Measurements from ENCODE around the gene ACP3. TPM values are rescaled to one million over a fixed set of nuclear protein-coding genes. Genes with fewer than 3 reads are reported as not detected.

The ACP3 gene
- polyA plus RNA-seq, 1 experiment, result 0.37 TPM

DNA sequence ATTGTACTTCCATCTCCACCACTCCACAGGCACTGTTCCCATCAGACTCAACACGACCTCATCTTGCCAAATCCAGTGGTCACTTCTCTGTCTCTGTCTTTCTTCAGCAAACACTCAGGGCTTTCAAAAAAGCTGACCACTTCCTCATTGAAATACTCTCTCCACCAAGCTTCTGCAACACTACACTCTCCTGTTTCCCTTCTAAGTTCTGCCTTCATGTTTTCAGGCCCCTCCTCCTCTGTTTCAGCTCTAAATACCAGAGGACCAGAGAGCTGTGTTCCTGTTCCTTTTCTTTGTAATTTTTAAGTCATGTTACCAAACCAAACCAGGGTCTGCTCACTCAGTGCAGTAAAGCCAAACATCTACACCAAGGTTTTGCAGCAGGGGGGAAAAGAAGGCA, 33.8 kb upstream of the ACP3 start:
- ChIA-PET CTCF (interaction anchor here (0.6 to 3.8 kb wide), 10 partner anchors 10 to 1930 kb away, joined by 3 to 15 read pairs (median 4); no protein-coding TSS in a partner anchor), POLR2A (interaction anchor here (0.7 kb wide), 1 partner anchor 73 kb away, joined by 5 read pairs; no protein-coding TSS in a partner anchor)
- H3K36me3 ChIP-seq (ENCODE audit: control insufficient read depth, insufficient read depth, low read length), result no peaks in the 10 kb centered on the region
- TF ChIP-seq, protein P1, sequence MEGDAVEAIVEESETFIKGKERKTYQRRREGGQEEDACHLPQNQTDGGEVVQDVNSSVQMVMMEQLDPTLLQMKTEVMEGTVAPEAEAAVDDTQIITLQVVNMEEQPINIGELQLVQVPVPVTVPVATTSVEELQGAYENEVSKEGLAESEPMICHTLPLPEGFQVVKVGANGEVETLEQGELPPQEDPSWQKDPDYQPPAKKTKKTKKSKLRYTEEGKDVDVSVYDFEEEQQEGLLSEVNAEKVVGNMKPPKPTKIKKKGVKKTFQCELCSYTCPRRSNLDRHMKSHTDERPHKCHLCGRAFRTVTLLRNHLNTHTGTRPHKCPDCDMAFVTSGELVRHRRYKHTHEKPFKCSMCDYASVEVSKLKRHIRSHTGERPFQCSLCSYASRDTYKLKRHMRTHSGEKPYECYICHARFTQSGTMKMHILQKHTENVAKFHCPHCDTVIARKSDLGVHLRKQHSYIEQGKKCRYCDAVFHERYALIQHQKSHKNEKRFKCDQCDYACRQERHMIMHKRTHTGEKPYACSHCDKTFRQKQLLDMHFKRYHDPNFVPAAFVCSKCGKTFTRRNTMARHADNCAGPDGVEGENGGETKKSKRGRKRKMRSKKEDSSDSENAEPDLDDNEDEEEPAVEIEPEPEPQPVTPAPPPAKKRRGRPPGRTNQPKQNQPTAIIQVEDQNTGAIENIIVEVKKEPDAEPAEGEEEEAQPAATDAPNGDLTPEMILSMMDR (IDR thresholded peaks at IDR 0.05; ENCODE audit: insufficient read depth, low read depth, low read length), result no peak
- no peaks in the 10 kb centered on the region for H3K27me3 ChIP-seq (ENCODE audit: control insufficient read depth, insufficient read depth, low read length)
- no peak for DNase-seq (ENCODE audit: low read depth)
- no peak overlapping the region for H3K4me3 ChIP-seq (ENCODE audit: low read depth, low read length)

GRCh38 chr3:132283916-132284405, 33.2 kb upstream of the ACP3 start:
- CTCF ChIA-PET, result interaction anchor here (0.9 to 3.8 kb wide), 7 partner anchors 11 to 115 kb away, joined by 3 to 15 read pairs (median 4); no protein-coding TSS in a partner anchor
- POLR2A ChIA-PET, result no interaction called here
- Histone ChIP-seq H3K4me3 (ENCODE audit: low read depth, low read length) (no peak overlapping the region), H3K36me3 (ENCODE audit: control insufficient read depth, insufficient read depth, low read length) (no peaks in the 10 kb centered on the region), H3K27me3 (ENCODE audit: control insufficient read depth, insufficient read depth, low read length) (no peaks in the 10 kb centered on the region)
- DNase-seq (ENCODE audit: low read depth), result no peak
- TF ChIP-seq, protein P1 (IDR thresholded peaks at IDR 0.05; ENCODE audit: insufficient read depth, low read depth, low read length), result no peak

- no peak for DNase-seq (ENCODE audit: low read depth)
- no peaks in the 10 kb centered on the region for H3K27me3 ChIP-seq (ENCODE audit: control insufficient read depth, insufficient read depth, low read length)
- ChIA-PET CTCF (interaction anchor here (3.8 kb wide), 1 partner anchor 16 kb away, joined by 15 read pairs; no protein-coding TSS in a partner anchor), POLR2A (no interaction called here)
- TF ChIP-seq, protein P1 (IDR thresholded peaks at IDR 0.05; ENCODE audit: insufficient read depth, low read depth, low read length), result no peak
- no peaks in the 10 kb centered on the region for H3K36me3 ChIP-seq (ENCODE audit: control insufficient read depth, insufficient read depth, low read length)
- no peak overlapping the region for H3K4me3 ChIP-seq (ENCODE audit: low read depth, low read length)
These were observed 32.2 kb upstream of the ACP3 start for GRCh38 chr3:132284781-132285619.

GRCh38 chr3:132285620-132285945, 31.6 kb upstream of the ACP3 start:
- no peak for DNase-seq (ENCODE audit: low read depth)

DNA sequence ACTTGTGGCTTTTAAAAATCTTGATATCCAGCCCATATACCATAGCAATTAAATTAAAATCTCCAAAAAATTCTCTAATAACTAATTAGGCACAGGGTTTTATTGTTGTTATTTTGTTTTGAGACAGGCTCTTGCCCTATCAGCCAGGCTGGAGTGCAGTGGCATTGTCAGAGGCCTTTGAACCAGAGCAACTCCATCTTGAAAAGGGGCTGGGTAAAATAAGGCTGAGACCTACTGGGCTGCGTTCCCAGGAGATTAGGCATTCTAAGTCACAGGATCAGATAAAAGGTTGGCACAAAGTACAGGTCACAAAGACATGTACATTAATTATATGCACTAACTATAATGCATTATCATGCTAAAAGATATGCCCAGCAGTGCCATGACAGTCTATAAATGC, 31.2 kb upstream of the ACP3 start:
- POLR2A ChIA-PET, result no interaction called here

More at GRCh38 chr3:132285620-132285945, 31.6 kb upstream of the ACP3 start:
- CTCF ChIA-PET, result interaction anchor here (3.8 kb wide), 1 partner anchor 16 kb away, joined by 15 read pairs; no protein-coding TSS in a partner anchor
- H3K36me3 ChIP-seq (ENCODE audit: control insufficient read depth, insufficient read depth, low read length), result no peaks in the 10 kb centered on the region
- POLR2A ChIA-PET, result no interaction called here
- TF ChIP-seq, protein P1 (IDR thresholded peaks at IDR 0.05; ENCODE audit: insufficient read depth, low read depth, low read length), result no peak
- H3K27me3 ChIP-seq (ENCODE audit: control insufficient read depth, insufficient read depth, low read length), result no peaks in the 10 kb centered on the region
- H3K4me3 ChIP-seq (ENCODE audit: low read depth, low read length), result no peak overlapping the region

More for the DNA sequence above, 31.2 kb upstream of the ACP3 start:
- TF ChIP-seq, protein P1 (IDR thresholded peaks at IDR 0.05; ENCODE audit: insufficient read depth, low read depth, low read length), result no peak
- no peaks in the 10 kb centered on the region for H3K36me3 ChIP-seq (ENCODE audit: control insufficient read depth, insufficient read depth, low read length)
- no peak overlapping the region for H3K4me3 ChIP-seq (ENCODE audit: low read depth, low read length)
- DNase-seq (ENCODE audit: low read depth), result no peak
- H3K27me3 ChIP-seq (ENCODE audit: control insufficient read depth, insufficient read depth, low read length), result no peaks in the 10 kb centered on the region
- CTCF ChIA-PET, result interaction anchor here (1.0 to 3.8 kb wide), 2 partner anchors 17 to 18 kb away, joined by 3 to 15 read pairs; no protein-coding TSS in a partner anchor

All from BJ (cell line).